Ammon's horn (tissue), 1 donor: ENCODE results near the gene UQCRC2.
"Not testable (repeated sequence)": the region's sequence is repeated elsewhere in the genome, so short reads cannot be mapped to it uniquely, and the experiment has no call there.

Experiments used
- DNase-seq: peaks from one replicate; pipeline ENCODE4 v3.0.0-alpha.2; 2016; ENCODE audit warnings: low spot score

The UQCRC2 gene

GRCh38 chr16:22010902-22011301, 57.7 kb downstream of the UQCRC2 start:
- DNase-seq: no peak

DNA sequence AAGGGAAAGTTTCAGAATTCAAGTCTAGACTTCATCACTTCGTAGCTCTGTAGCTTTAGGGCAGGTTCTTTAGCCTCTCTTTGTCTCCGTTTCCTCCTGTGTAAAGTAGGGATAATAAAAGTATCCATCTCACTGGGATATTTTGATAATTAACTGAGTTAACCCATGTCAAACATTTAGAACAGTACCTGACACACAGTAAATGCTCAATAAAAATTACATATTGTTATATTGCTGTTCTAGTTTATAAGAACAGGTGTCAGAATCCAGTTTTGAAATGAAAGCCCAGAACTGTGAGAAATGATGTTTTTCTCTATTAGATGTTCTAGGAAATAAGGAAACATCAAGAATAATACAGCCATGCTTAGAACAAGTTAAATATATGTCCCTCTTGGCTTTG, 59.1 kb downstream of the UQCRC2 start:
- no peak for DNase-seq

DNA sequence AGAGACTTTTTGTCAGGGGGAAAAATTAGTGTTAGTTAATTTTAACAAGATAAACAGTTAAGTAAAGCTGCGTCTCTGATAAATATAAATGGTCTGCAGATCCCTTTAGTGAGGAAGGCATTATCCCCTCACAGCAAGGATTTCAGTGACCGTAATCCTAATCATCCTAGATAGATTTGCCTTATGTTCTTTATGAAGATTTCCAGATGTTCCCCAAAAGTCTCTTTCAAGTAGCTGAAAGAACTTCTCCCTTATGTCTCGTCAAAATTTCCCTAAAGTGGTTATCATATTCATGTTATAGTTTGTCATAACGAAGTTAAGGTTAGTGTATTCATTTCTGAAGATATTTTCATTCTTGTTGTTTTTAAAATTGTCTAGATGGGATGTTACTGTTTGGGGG, 60.3 kb downstream of the UQCRC2 start:
- no peak for DNase-seq

DNA sequence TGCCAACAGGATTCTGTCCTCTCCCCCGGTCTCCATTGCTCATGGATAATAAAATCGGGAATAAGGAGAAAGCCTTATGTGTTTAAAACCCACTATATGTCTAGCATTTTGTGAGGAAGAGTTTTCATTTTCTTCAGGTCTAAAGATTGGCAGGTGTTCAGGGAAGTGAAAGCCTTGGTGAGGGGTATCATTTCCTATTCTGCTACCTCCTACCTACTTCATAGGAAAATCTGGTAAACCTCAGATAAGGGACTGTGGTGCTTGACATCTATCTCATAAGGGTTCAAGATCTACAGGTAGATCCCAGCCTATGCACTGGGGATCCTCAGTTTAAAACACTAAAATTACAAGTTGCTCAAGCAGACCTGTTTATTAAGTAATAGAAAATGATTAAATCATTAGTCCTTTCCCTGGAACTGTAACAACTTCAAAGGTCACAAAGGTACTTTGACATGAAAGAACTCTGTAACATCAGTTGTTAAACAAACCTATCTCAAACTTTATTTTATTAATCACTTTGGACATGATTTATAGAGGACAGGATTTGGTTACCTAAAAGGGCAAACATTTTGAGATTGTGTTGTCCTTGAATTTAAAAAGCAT, 61.2 kb downstream of the UQCRC2 start:
- DNase-seq: no peak

GRCh38 chr16:22016927-22017326, 63.8 kb downstream of the UQCRC2 start:
- no peak for DNase-seq

GRCh38 chr16:22018559-22018958, 65.4 kb downstream of the UQCRC2 start:
- DNase-seq: no peak

GRCh38 chr16:22022151-22022550, 69.0 kb downstream of the UQCRC2 start:
- no peak for DNase-seq

- no peak for DNase-seq
Measured at GRCh38 chr16:22023505-22023904, 70.3 kb downstream of the UQCRC2 start.

GRCh38 chr16:22024785-22025184, 71.6 kb downstream of the UQCRC2 start:
- not testable (repeated sequence) for DNase-seq

- no peak for DNase-seq
Measured at GRCh38 chr16:22027633-22028032, 74.5 kb downstream of the UQCRC2 start.

GRCh38 chr16:22029632-22030031, 76.5 kb downstream of the UQCRC2 start:
- no peak for DNase-seq

DNA sequence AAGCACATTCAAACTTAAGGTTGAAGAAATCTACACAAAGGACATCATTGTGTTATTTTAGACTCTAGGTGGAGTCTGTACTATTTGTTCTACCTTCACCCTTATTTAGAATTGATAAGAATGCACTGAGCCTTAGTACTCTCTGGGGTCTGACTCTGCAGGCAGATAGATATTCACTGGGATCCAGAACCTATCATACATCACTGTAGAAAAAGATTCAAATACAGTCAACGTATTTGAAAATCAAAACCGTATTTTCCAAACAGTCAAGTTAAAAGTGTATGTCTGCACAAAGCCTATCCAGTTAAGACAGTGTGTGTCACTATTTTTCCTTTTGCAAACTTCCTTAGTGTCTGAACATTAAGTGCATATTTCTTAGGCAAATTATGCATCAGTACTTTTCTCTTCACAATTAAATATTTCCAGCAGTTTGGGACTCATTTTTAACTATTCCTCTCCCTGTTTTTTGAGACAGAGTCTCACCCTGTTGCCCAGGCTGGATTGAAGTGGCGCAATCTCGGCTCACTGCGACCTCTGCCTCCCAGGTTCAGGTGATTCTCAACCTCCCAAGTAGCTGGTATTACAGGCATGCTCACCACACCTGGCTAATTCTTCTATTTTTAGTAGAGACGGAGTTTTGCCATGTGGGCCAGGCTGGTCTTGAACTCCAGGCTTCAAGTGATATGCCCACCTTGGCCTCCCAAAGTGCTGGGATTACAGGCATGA, 77.1 kb downstream of the UQCRC2 start:
- DNase-seq: no peak

- no peak for DNase-seq
Measured at GRCh38 chr16:22031483-22032083, 78.4 kb downstream of the UQCRC2 start.
